NT2/D1 (cell line): ENCODE results near the gene RIN3.

Experiments
- DNase-seq: peaks from one replicate; pipeline ENCODE4 v3.0.0-alpha.2; 2011; ENCODE audit warnings: low read depth, low spot score
- H3K27me3 ChIP-seq: 2 replicates; pipeline ENCODE4 v1.6.0; 2011; ENCODE audit warnings: mild to moderate bottlenecking; ENCODE audit not compliant: insufficient read length, insufficient read depth
- H3K36me3 ChIP-seq: 2 replicates; pipeline ENCODE4 v1.6.1; 2011; ENCODE audit warnings: mild to moderate bottlenecking, low read length, mixed read lengths; ENCODE audit not compliant: insufficient read depth, insufficient read length
- H3K4me1 ChIP-seq: 2 replicates; pipeline ENCODE4 v1.5.1; 2011; ENCODE audit not compliant: insufficient read depth, insufficient read length
- H3K4me3 ChIP-seq: 2 replicates; pipeline ENCODE4 v1.5.1; 2011; ENCODE audit warnings: low read depth; ENCODE audit not compliant: insufficient read length
- H3K9ac ChIP-seq: 2 replicates; pipeline ENCODE4 v1.6.0; 2011; ENCODE audit warnings: low read depth; ENCODE audit not compliant: insufficient read length
- H3K9me3 ChIP-seq: 2 replicates; pipeline ENCODE4 v1.5.1; 2011; ENCODE audit warnings: mild to moderate bottlenecking, low read length; ENCODE audit not compliant: insufficient read depth
- SUZ12 ChIP-seq: IDR thresholded peaks from 2 replicates; pipeline ENCODE4 v1.6.1; 2011; ENCODE audit not compliant: insufficient read length, insufficient read depth; ENCODE audit errors: extremely low read depth
- YY1 ChIP-seq: IDR thresholded peaks from 2 replicates; pipeline ENCODE4 v1.6.1; 2011; ENCODE audit not compliant: insufficient read length, insufficient read depth
- ZNF274 ChIP-seq: IDR thresholded peaks from 2 replicates; pipeline ENCODE4 v1.6.1; 2011; ENCODE audit warnings: mild to moderate bottlenecking, low read depth, low read length

RIN3 gene

GRCh38 chr14:92549105-92549858 lies 35.7 kb downstream of the RIN3 start:
- H3K9me3 ChIP-seq = no peaks in the 10 kb centered on the region
- no peak for DNase-seq
- peaks cover 4% of the 10 kb centered on the region for H3K4me1 ChIP-seq
- H3K27me3 ChIP-seq = no peaks in the 10 kb centered on the region
- no peak overlapping the region for H3K4me3 ChIP-seq
- no peak for TF ChIP-seq SUZ12
- no peak for TF ChIP-seq YY1
- no peak for TF ChIP-seq ZNF274
- H3K9ac ChIP-seq = no peak overlapping the region
- H3K36me3 ChIP-seq = no peaks in the 10 kb centered on the region

- DNase-seq = no peak
- no peak overlapping the region for H3K9ac ChIP-seq
- no peaks in the 10 kb centered on the region for H3K9me3 ChIP-seq
- no peak overlapping the region for H3K4me3 ChIP-seq
- no peaks in the 10 kb centered on the region for H3K36me3 ChIP-seq
- H3K27me3 ChIP-seq = no peaks in the 10 kb centered on the region
- H3K4me1 ChIP-seq = peaks cover 4% of the 10 kb centered on the region
- TF ChIP-seq ZNF274 (no peak), YY1 (no peak)
Observed at GRCh38 chr14:92549859-92550230, 36.3 kb downstream of the RIN3 start.

GRCh38 chr14:92551044-92551841 lies 37.7 kb downstream of the RIN3 start:
- H3K36me3 ChIP-seq = no peaks in the 10 kb centered on the region
- H3K9ac ChIP-seq = no peak overlapping the region
- H3K9me3 ChIP-seq = no peaks in the 10 kb centered on the region
- peaks cover 4% of the 10 kb centered on the region for H3K4me1 ChIP-seq
- no peak for DNase-seq
- TF ChIP-seq ZNF274 = no peak
- no peak for TF ChIP-seq SUZ12
- TF ChIP-seq YY1 = no peak
- no peak overlapping the region for H3K4me3 ChIP-seq
- H3K27me3 ChIP-seq = no peaks in the 10 kb centered on the region

GRCh38 chr14:92552066-92552465 lies 38.5 kb downstream of the RIN3 start:
- H3K9me3 ChIP-seq = no peaks in the 10 kb centered on the region
- no peak overlapping the region for H3K4me3 ChIP-seq
- no peak for DNase-seq
- H3K9ac ChIP-seq = no peak overlapping the region
- H3K27me3 ChIP-seq = no peaks in the 10 kb centered on the region
- TF ChIP-seq SUZ12 = no peak
- no peak for TF ChIP-seq YY1
- TF ChIP-seq ZNF274 = no peak
- peaks cover 4% of the 10 kb centered on the region for H3K36me3 ChIP-seq
- H3K4me1 ChIP-seq = peaks cover 6% of the 10 kb centered on the region

GRCh38 chr14:92553438-92553837 lies 39.9 kb downstream of the RIN3 start:
- H3K36me3 ChIP-seq = peaks cover 8% of the 10 kb centered on the region
- H3K9ac ChIP-seq = no peak overlapping the region
- no peaks in the 10 kb centered on the region for H3K27me3 ChIP-seq

GRCh38 chr14:92555465-92556111 lies 42.0 kb downstream of the RIN3 start:
- H3K4me1 ChIP-seq = peaks cover 7% of the 10 kb centered on the region
- TF ChIP-seq SUZ12 (no peak), ZNF274 (no peak), YY1 (no peak)
- H3K9me3 ChIP-seq = no peaks in the 10 kb centered on the region
- no peak for DNase-seq
- H3K9ac ChIP-seq = no peak overlapping the region
- peaks cover 12% of the 10 kb centered on the region for H3K36me3 ChIP-seq
- H3K4me3 ChIP-seq = no peak overlapping the region
- no peaks in the 10 kb centered on the region for H3K27me3 ChIP-seq

More at GRCh38 chr14:92553438-92553837, 39.9 kb downstream of the RIN3 start:
- Histone ChIP-seq H3K4me3 (no peak overlapping the region), H3K4me1 (peaks cover 7% of the 10 kb centered on the region), H3K9me3 (no peaks in the 10 kb centered on the region)
- TF ChIP-seq SUZ12 (no peak), YY1 (no peak)
- DNase-seq = no peak

- DNase-seq = no peak
- H3K9ac ChIP-seq = no peak overlapping the region
- H3K4me3 ChIP-seq = no peak overlapping the region
- no peaks in the 10 kb centered on the region for H3K27me3 ChIP-seq
- H3K4me1 ChIP-seq = peaks cover 7% of the 10 kb centered on the region
- H3K36me3 ChIP-seq = peaks cover 12% of the 10 kb centered on the region
- no peak for TF ChIP-seq ZNF274
- TF ChIP-seq SUZ12 = no peak
- no peak for TF ChIP-seq YY1
- no peaks in the 10 kb centered on the region for H3K9me3 ChIP-seq
Observed at GRCh38 chr14:92556255-92556741, 42.7 kb downstream of the RIN3 start.
